Measurements from ENCODE around the gene UBE2N. TPM values are rescaled to one million over a fixed set of nuclear protein-coding genes. Genes with fewer than 3 reads are reported as not detected.

The UBE2N gene
- 100 to 1,000 TPM; 121 to 127 TPM for total RNA-seq

GRCh38 chr12:93441617-93442410 lies at the start of gene UBE2N:
Gene UBE2N, minus strand, starts transcription at chr12:93441947. Its CDS starts 63 bp downstream, at chr12:93441884.
- H3K4me3 Mint-ChIP-seq, result peak within 1 kb of the TSS; percentile 93
- no peaks in the 10 kb centered on the region for H3K9me3 Mint-ChIP-seq
- peak within 1 kb of the TSS; percentile 96 for H3K27ac Mint-ChIP-seq
- peaks cover 2% of the 10 kb centered on the region for H3K36me3 Mint-ChIP-seq
- peaks cover 40% of the 10 kb centered on the region for H3K4me1 Mint-ChIP-seq
- ATAC-seq (ENCODE audit: low read depth), result peak; percentile 83
- peak; percentile 98 for DNase-seq
- H3K27me3 Mint-ChIP-seq, result no peaks in the 10 kb centered on the region
- POLR2A ChIA-PET, result interaction anchor here (1.0 to 2.2 kb wide), 9 partner anchors 9 to 660 kb away, joined by 3 to 10 read pairs (median 4); partner anchors contain the start of gene MRPL42

GRCh38 chr12:93484315-93484981 lies 42.7 kb upstream of the UBE2N start:
- H3K27ac Mint-ChIP-seq, result no peak overlapping the region
- POLR2A ChIA-PET, result no interaction called here
- H3K9me3 Mint-ChIP-seq, result no peaks in the 10 kb centered on the region

GRCh38 chr12:93483151-93483807 lies 41.5 kb upstream of the UBE2N start:
- Mint-ChIP-seq H3K9me3 (no peaks in the 10 kb centered on the region), H3K4me1 (no peaks in the 10 kb centered on the region), H3K4me3 (no peak overlapping the region), H3K27me3 (no peaks in the 10 kb centered on the region), H3K36me3 (peaks cover 12% of the 10 kb centered on the region), H3K27ac (no peak overlapping the region)
- ATAC-seq (ENCODE audit: low read depth) (no peak), DNase-seq (no peak)
- POLR2A ChIA-PET, result no interaction called here

More at GRCh38 chr12:93484315-93484981, 42.7 kb upstream of the UBE2N start:
- no peak for DNase-seq
- Mint-ChIP-seq H3K27me3 (no peaks in the 10 kb centered on the region), H3K36me3 (peaks cover 14% of the 10 kb centered on the region), H3K4me1 (no peaks in the 10 kb centered on the region), H3K4me3 (no peak overlapping the region)
- no peak for ATAC-seq (ENCODE audit: low read depth)

GRCh38 chr12:93482721-93483120 lies 41.0 kb upstream of the UBE2N start:
- no peaks in the 10 kb centered on the region for H3K4me1 Mint-ChIP-seq
- DNase-seq (no peak), ATAC-seq (ENCODE audit: low read depth) (no peak)
- POLR2A ChIA-PET, result interaction anchor here (0.6 kb wide), 1 partner anchor 145 kb away, joined by 7 read pairs; no protein-coding TSS in a partner anchor
- H3K27ac Mint-ChIP-seq, result no peak overlapping the region
- no peaks in the 10 kb centered on the region for H3K27me3 Mint-ChIP-seq
- H3K9me3 Mint-ChIP-seq, result no peaks in the 10 kb centered on the region
- no peak overlapping the region for H3K4me3 Mint-ChIP-seq
- peaks cover 12% of the 10 kb centered on the region for H3K36me3 Mint-ChIP-seq

GRCh38 chr12:93476555-93476954 lies 34.8 kb upstream of the UBE2N start:
- POLR2A ChIA-PET, result no interaction called here
- H3K27ac Mint-ChIP-seq, result no peak overlapping the region

GRCh38 chr12:93469386-93469785 lies 27.6 kb upstream of the UBE2N start:
- peaks cover 18% of the 10 kb centered on the region for H3K36me3 Mint-ChIP-seq
- H3K4me1 Mint-ChIP-seq, result peaks cover 28% of the 10 kb centered on the region
- H3K27me3 Mint-ChIP-seq, result no peaks in the 10 kb centered on the region
- ATAC-seq (ENCODE audit: low read depth) (no peak), DNase-seq (no peak)
- peak overlapping the region; percentile 20 for H3K4me3 Mint-ChIP-seq
- POLR2A ChIA-PET, result no interaction called here
- no peaks in the 10 kb centered on the region for H3K9me3 Mint-ChIP-seq
- no peak overlapping the region for H3K27ac Mint-ChIP-seq

More at GRCh38 chr12:93476555-93476954, 34.8 kb upstream of the UBE2N start:
- Mint-ChIP-seq H3K9me3 (no peaks in the 10 kb centered on the region), H3K4me3 (no peak overlapping the region), H3K4me1 (peaks cover 1% of the 10 kb centered on the region), H3K36me3 (peaks cover 11% of the 10 kb centered on the region), H3K27me3 (no peaks in the 10 kb centered on the region)
- no peak for ATAC-seq (ENCODE audit: low read depth)
- DNase-seq, result no peak

- H3K9me3 Mint-ChIP-seq, result no peaks in the 10 kb centered on the region
- POLR2A ChIA-PET, result interaction anchor here (0.5 to 1.9 kb wide), 5 partner anchors 21 to 85 kb away, joined by 3 to 10 read pairs (median 4); partner anchors contain the start of gene UBE2N
- peaks cover 28% of the 10 kb centered on the region for H3K4me1 Mint-ChIP-seq
- no peaks in the 10 kb centered on the region for H3K27me3 Mint-ChIP-seq
- H3K4me3 Mint-ChIP-seq, result peak overlapping the region; percentile 93
- H3K27ac Mint-ChIP-seq, result peak overlapping the region; percentile 93
- DNase-seq (no peak), ATAC-seq (ENCODE audit: low read depth) (peak; percentile 8)
- H3K36me3 Mint-ChIP-seq, result peaks cover 15% of the 10 kb centered on the region
These were observed 26.2 kb upstream of the UBE2N start for GRCh38 chr12:93468008-93468371.

- H3K9me3 Mint-ChIP-seq, result no peaks in the 10 kb centered on the region
- peaks cover 28% of the 10 kb centered on the region for H3K4me1 Mint-ChIP-seq
- H3K4me3 Mint-ChIP-seq, result peak within 1 kb of the TSS; percentile 93
- H3K27me3 Mint-ChIP-seq, result no peaks in the 10 kb centered on the region
- DNase-seq (peak; percentile 95), ATAC-seq (ENCODE audit: low read depth) (peak; percentile 90)
- POLR2A ChIA-PET, result interaction anchor here (0.5 to 1.9 kb wide), 8 partner anchors 21 to 540 kb away, joined by 3 to 10 read pairs (median 4); partner anchors contain the start of gene UBE2N
- H3K27ac Mint-ChIP-seq, result peak within 1 kb of the TSS; percentile 93
- peaks cover 15% of the 10 kb centered on the region for H3K36me3 Mint-ChIP-seq
These were observed 25.7 kb upstream of the UBE2N start, which contains the start of gene MRPL42 for GRCh38 chr12:93467351-93468007. Gene MRPL42, plus strand, starts transcription at chr12:93467514. Its CDS starts 1,772 bp downstream, at chr12:93469286.

- Mint-ChIP-seq H3K9me3 (no peaks in the 10 kb centered on the region), H3K4me1 (peaks cover 28% of the 10 kb centered on the region), H3K27ac (peak overlapping the region; percentile 93), H3K36me3 (peaks cover 15% of the 10 kb centered on the region), H3K27me3 (no peaks in the 10 kb centered on the region), H3K4me3 (peak overlapping the region; percentile 93)
- ATAC-seq (ENCODE audit: low read depth) (no peak), DNase-seq (no peak)
- POLR2A ChIA-PET, result interaction anchor here (0.6 to 1.9 kb wide), 7 partner anchors 20 to 540 kb away, joined by 3 to 10 read pairs (median 3); partner anchors contain the start of gene UBE2N
These were observed 25.0 kb upstream of the UBE2N start for GRCh38 chr12:93466625-93467350.

- no peak overlapping the region for H3K27ac Mint-ChIP-seq
- peaks cover 3% of the 10 kb centered on the region for H3K27me3 Mint-ChIP-seq
- POLR2A ChIA-PET, result no interaction called here
- H3K4me3 Mint-ChIP-seq, result peak overlapping the region; percentile 13
- H3K4me1 Mint-ChIP-seq, result peaks cover 28% of the 10 kb centered on the region
- peaks cover 15% of the 10 kb centered on the region for H3K36me3 Mint-ChIP-seq
- H3K9me3 Mint-ChIP-seq, result no peaks in the 10 kb centered on the region
- ATAC-seq (ENCODE audit: low read depth), result no peak
- DNase-seq, result no peak
These were observed 24.1 kb upstream of the UBE2N start for GRCh38 chr12:93465841-93466240.

- Mint-ChIP-seq H3K4me3 (no peak overlapping the region), H3K4me1 (peaks cover 5% of the 10 kb centered on the region), H3K27ac (no peak overlapping the region), H3K9me3 (no peaks in the 10 kb centered on the region), H3K36me3 (no peaks in the 10 kb centered on the region), H3K27me3 (peaks cover 3% of the 10 kb centered on the region)
- no peak for ATAC-seq (ENCODE audit: low read depth)
- DNase-seq, result no peak
- POLR2A ChIA-PET, result no interaction called here
These were observed 19.8 kb upstream of the UBE2N start for GRCh38 chr12:93461503-93461902.

- Mint-ChIP-seq H3K4me1 (peaks cover 5% of the 10 kb centered on the region), H3K4me3 (no peak overlapping the region), H3K27me3 (peaks cover 5% of the 10 kb centered on the region), H3K9me3 (no peaks in the 10 kb centered on the region), H3K36me3 (no peaks in the 10 kb centered on the region), H3K27ac (no peak overlapping the region)
- ATAC-seq (ENCODE audit: low read depth), result no peak
- DNase-seq, result no peak
- POLR2A ChIA-PET, result no interaction called here
These were observed 19.2 kb upstream of the UBE2N start for GRCh38 chr12:93460902-93461301.
